Esophagus muscularis mucosa (tissue), 4 donors: Measurements from ENCODE around the gene D2HGDH. TPM values are rescaled to one million over a fixed set of nuclear protein-coding genes. Genes with fewer than 3 reads are reported as not detected.
"Not testable (repeated sequence)": the region's sequence is repeated elsewhere in the genome, so short reads cannot be mapped to it uniquely, and the experiment has no call there.

Experiments
- DNase-seq: peaks from one replicate; pipeline ENCODE4 v3.0.0-alpha.2; 2017; ENCODE audit errors: extremely low spot score
- H3K27ac ChIP-seq, 4 donors: fragments of 200-600 bp; sonication (generic); replicated peaks in 1 of 4; 1 replicate in 3 of 4; 2 replicates in 1 of 4; pipeline ENCODE4 v1.5.1; 2016 to 2019; ENCODE audit warnings: mild to moderate bottlenecking in 1 of 4
- H3K27me3 ChIP-seq, 4 donors: fragments of 200-600 bp; sonication (generic); one replicate each; pipeline versions ENCODE4 v1.5.1 to v1.6.0; 2016 to 2019
- H3K36me3 ChIP-seq, 4 donors: fragments of 200-600 bp; sonication (generic); one replicate each; pipeline ENCODE4 v1.5.1; 2016 to 2019
- H3K4me1 ChIP-seq, 4 donors: fragments of 200-600 bp; sonication (generic); one replicate each; pipeline ENCODE4 v1.5.1; 2016 to 2019
- H3K4me3 ChIP-seq, 4 donors: fragments of 200-600 bp; sonication (generic); 1 replicate in 2 of 4; 2 replicates in 2 of 4; pipeline ENCODE4 v1.5.1; 2016 to 2019; ENCODE audit warnings: mild to moderate bottlenecking in 4 of 4, moderate library complexity in 1 of 4
- H3K9me3 ChIP-seq, 4 donors: fragments of 200-600 bp; sonication (generic); 1 replicate in 3 of 4; 2 replicates in 1 of 4; pipeline ENCODE4 v1.5.1; 2016 to 2019
- CTCF ChIP-seq, 3 experiments: fragments of 200-600 bp in 2 of 3; fragments of 450-650 bp in 1 of 3; sonication (generic) in 2 of 3; IDR thresholded peaks; one replicate each; pipeline ENCODE4 v1.5.1; 2017 to 2019; ENCODE audit warnings: antibody characterized with exemption in 3 of 3, mild to moderate bottlenecking in 2 of 3, moderate library complexity in 1 of 3
- EP300 ChIP-seq: sonication (generic); formaldehyde crosslinking; IDR thresholded peaks from one replicate; pipeline ENCODE4 v1.6.1; 2017; ENCODE audit warnings: antibody characterized with exemption
- POLR2A ChIP-seq: fragments of 450-650 bp; IDR thresholded peaks from one replicate; pipeline ENCODE4 v1.6.1; 2017; ENCODE audit warnings: antibody characterized with exemption, moderate library complexity, mild to moderate bottlenecking, low read depth
- POLR2AphosphoS5 ChIP-seq, 2 donors: sonication (generic); formaldehyde crosslinking; IDR thresholded peaks; one replicate each; pipeline ENCODE4 v1.6.1; 2017; ENCODE audit warnings: antibody characterized with exemption in 2 of 2
- WGBS: methylation state at CpG from one replicate; pipeline ENCODE4 v1.1.5; 2018; 5-methylcytosine and 5-hydroxymethylcytosine counted together
- intact Hi-C: fragments of 100-400 bp; cut with DNase I; formaldehyde crosslinking; loops from one replicate; pipeline ENCODE4 v1.15.1; 2023
- total RNA-seq, 4 donors: library from RNA; depleted of rRNA; stranded (reverse); fragments of >200 nt; gene quantifications; one replicate each; pipeline versions ENCODE4 v1.1.0 to v1.2.1, GENCODE V29; 2016

D2HGDH gene
- total RNA-seq, 4 donors from 2014 or later = 10.9 to 16.3 (median 11.9) TPM

DNA sequence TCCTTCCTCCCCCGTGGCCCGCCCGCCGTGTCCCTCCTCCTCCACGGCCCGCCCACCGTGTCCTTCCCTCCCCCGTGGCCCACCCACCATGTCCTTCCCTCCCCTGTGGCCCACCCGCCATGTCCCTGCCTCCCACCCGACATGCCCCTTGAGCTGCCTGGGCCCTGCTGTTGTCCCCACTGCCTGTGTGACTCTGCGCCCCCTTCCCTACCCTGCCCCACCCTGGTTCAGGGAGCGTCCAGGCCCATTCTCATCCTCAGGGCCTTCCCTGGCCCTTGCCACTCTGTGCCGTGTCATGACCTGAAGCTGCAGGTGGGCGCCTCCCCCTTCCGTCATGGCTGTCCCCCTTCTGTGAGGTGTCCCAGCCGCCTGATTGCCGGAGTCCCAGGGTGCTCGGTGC lies 20.7 kb downstream of the D2HGDH start:
- Histone ChIP-seq H3K9me3 (no peaks in the 10 kb centered on the region), H3K4me1 (peaks cover 0 to 8% (median 2%) of the 10 kb centered on the region in 4 donors), H3K36me3 (peaks cover 13 to 94% (median 59%) of the 10 kb centered on the region in 4 donors), H3K27me3 (no peaks in the 10 kb centered on the region), H3K27ac (no peak overlapping the region), H3K4me3 (no peak overlapping the region)
- no peak for DNase-seq
- WGBS = 93% methylated on average over 16 of the region's 18 CpGs
- TF ChIP-seq CTCF (IDR thresholded peaks at IDR 0.05) = no peak
- no peak for TF ChIP-seq POLR2AphosphoS5 (IDR thresholded peaks at IDR 0.05)
- intact Hi-C loops = no loop called here

DNA sequence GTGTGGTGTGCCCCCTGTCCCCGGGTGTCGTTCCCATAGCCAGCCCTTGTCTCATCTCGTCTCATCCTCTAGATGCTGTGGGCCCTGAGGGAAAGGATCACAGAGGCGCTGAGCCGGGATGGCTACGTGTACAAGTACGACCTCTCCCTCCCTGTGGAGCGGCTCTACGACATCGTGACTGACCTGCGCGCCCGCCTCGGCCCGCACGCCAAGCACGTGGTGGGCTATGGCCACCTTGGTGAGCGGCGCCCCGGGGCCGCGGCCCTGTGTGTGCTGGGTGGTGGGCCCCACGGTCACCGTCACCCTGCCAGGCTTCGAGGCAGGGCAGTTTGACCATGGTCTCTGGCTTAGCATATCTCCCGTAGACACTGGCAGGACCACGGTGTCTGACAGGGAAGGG lies 21.3 kb downstream of the D2HGDH start:
- Histone ChIP-seq H3K27ac (no peak overlapping the region), H3K27me3 (no peaks in the 10 kb centered on the region), H3K4me3 (no peak overlapping the region), H3K9me3 (no peaks in the 10 kb centered on the region), H3K4me1 (peaks cover 0 to 3% (median 0%) of the 10 kb centered on the region in 4 donors), H3K36me3 (peaks cover 13 to 96% (median 62%) of the 10 kb centered on the region in 4 donors)
- 97% methylated on average over 27 of the region's 27 CpGs for WGBS
- no peak for DNase-seq
- TF ChIP-seq EP300 = no peak
- TF ChIP-seq CTCF (IDR thresholded peaks at IDR 0.05) = no peak
- no peak for TF ChIP-seq POLR2A
- no peak for TF ChIP-seq POLR2AphosphoS5 (IDR thresholded peaks at IDR 0.05)
- intact Hi-C loops = no loop called here

DNA sequence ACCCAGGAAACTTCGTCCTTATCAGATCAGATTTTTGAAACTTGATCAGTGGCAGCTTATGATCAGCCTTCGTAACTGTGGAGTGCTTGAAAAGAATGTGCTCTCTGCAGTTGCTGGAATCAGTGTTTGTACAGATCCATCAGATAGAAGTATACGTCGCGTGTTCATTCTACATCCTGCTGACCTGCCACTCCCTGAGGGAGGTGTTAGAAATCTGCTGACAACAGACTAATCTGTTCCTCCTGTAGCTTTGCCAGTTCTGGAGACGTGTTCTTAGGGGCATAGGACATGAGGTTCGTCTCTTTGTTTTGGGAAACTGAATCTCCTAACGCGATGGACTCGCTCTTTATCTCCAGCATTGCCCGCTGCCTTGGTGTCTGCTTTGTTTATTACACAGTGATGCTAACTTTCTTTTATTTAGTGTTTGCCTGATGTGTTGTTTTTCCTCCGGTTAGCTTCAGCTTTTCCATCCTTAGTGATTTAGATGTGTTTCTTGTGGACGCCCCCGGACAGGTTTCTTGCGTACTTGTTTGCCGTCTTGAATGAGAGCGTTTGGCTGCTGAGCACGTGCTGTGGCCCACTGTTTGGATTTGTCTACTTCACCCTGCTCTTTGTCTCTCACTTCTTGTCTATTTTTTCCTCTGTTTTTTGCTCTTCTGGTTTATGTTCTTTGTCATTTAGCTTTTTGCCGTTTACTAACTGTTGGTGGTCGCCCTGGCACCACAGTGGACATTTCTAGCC lies 24.8 kb downstream of the D2HGDH start:
- Histone ChIP-seq H3K36me3 (peaks cover 13 to 88% (median 49%) of the 10 kb centered on the region in 4 donors), H3K9me3 (no peaks in the 10 kb centered on the region), H3K4me1 (no peaks in the 10 kb centered on the region), H3K4me3 (no peak overlapping the region), H3K27me3 (no peaks in the 10 kb centered on the region), H3K27ac (no peak overlapping the region)
- no peak for TF ChIP-seq POLR2A
- TF ChIP-seq EP300 = no peak
- no peak for TF ChIP-seq CTCF (IDR thresholded peaks at IDR 0.05)
- TF ChIP-seq POLR2AphosphoS5 (IDR thresholded peaks at IDR 0.05) = no peak
- intact Hi-C loops = no loop called here
- DNase-seq = no peak
- WGBS = 84% methylated on average over 20 of the region's 20 CpGs

GRCh38 chr2:241759893-241760292 lies 25.5 kb downstream of the D2HGDH start:
- WGBS = 94% methylated on average over 11 of the region's 16 CpGs
- H3K4me1 ChIP-seq, H3K27me3 ChIP-seq, H3K27ac ChIP-seq, H3K9me3 ChIP-seq, intact Hi-C loops, H3K4me3 ChIP-seq, DNase-seq: not testable (repeated sequence)
- H3K36me3 ChIP-seq = peaks cover 13 to 87% (median 44%) of the 10 kb centered on the region in 4 donors

DNA sequence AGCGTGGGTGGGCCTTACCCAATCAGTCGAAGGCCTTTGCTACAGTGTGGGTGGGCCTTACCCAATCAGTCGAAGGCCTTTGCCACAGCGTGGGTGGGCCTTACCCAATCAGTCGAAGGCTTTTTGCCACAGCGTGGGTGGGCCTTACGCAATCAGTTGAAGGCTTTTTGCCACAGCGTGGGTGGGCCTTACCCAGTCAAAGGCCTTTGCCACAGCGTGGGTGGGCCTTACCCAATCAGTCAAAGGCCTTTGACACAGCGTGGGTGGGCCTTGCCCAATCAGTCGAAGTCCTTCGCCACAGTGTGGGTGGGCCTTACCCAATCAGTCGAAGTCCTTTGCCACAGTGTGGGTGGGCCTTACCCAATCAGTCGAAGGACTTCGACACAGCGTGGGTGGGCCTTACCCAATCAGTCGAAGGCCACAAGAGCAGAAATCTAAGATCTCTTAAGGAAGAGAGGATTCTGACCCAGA lies 25.9 kb downstream of the D2HGDH start:
- Histone ChIP-seq H3K4me1 (no peaks in the 10 kb centered on the region), H3K36me3 (peaks cover 11 to 83% (median 40%) of the 10 kb centered on the region in 4 donors), H3K4me3 (no peak overlapping the region), H3K9me3 (no peaks in the 10 kb centered on the region), H3K27me3 (no peaks in the 10 kb centered on the region), H3K27ac (no peak overlapping the region)
- 91% methylated on average over 9 of the region's 17 CpGs for WGBS
- no peak for TF ChIP-seq CTCF (IDR thresholded peaks at IDR 0.05)
- no peak for TF ChIP-seq EP300
- no peak for TF ChIP-seq POLR2AphosphoS5 (IDR thresholded peaks at IDR 0.05)
- TF ChIP-seq POLR2A = no peak
- intact Hi-C loops = no loop called here
- no peak for DNase-seq
